ENCODE data around the gene EXOC3L2. TPM values are rescaled to one million over a fixed set of nuclear protein-coding genes. Genes with fewer than 3 reads are reported as not detected.

Gene EXOC3L2
- total RNA-seq, 4 donors from 2014 or later = 0.42 to 3.6 (median 2.5) TPM

GRCh38 chr19:45255611-45256157 lies 10.5 kb upstream of the EXOC3L2 start:
- 88% methylated on average over 8 of the region's 9 CpGs for WGBS

GRCh38 chr19:45254044-45254531 lies 8.9 kb upstream of the EXOC3L2 start:
- H3K4me1 ChIP-seq = peaks cover 24 to 55% (median 44%) of the 10 kb centered on the region in 4 donors
- H3K4me3 ChIP-seq = no peak overlapping the region
- H3K9me3 ChIP-seq = no peaks in the 10 kb centered on the region
- intact Hi-C loops (cut with DNase I) = loop anchor here (5.0 kb wide), 2 partner anchors 83 to 352 kb away; no protein-coding TSS in a partner anchor
- 72% methylated on average over 6 of the region's 11 CpGs for WGBS
- H3K27ac ChIP-seq (replicated peaks in 1 of 4) = no peak overlapping the region
- H3K27me3 ChIP-seq = no peaks in the 10 kb centered on the region
- peaks cover 0 to 9% (median 4%) of the 10 kb centered on the region in 4 donors for H3K36me3 ChIP-seq
- no peak for DNase-seq (ENCODE audit: extremely low spot score)
- TF ChIP-seq CTCF (IDR thresholded peaks at IDR 0.05) (peak in 1 of 3 experiments; percentile 9), POLR2A (IDR thresholded peaks at IDR 0.05; ENCODE audit: low read depth) (no peak)

More at GRCh38 chr19:45255611-45256157, 10.5 kb upstream of the EXOC3L2 start:
- no peak for TF ChIP-seq CTCF (IDR thresholded peaks at IDR 0.05)
- TF ChIP-seq EP300 (IDR thresholded peaks at IDR 0.05) = no peak
- no peak for TF ChIP-seq POLR2AphosphoS5 (IDR thresholded peaks at IDR 0.05)
- no peak for TF ChIP-seq POLR2A (IDR thresholded peaks at IDR 0.05; ENCODE audit: low read depth)
- Histone ChIP-seq H3K4me1 (peaks cover 18 to 47% (median 35%) of the 10 kb centered on the region in 4 donors), H3K27ac (replicated peaks in 1 of 4) (no peak overlapping the region), H3K9me3 (no peaks in the 10 kb centered on the region), H3K36me3 (peaks cover 1 to 14% (median 9%) of the 10 kb centered on the region in 4 donors), H3K4me3 (no peak overlapping the region), H3K27me3 (no peaks in the 10 kb centered on the region)
- DNase-seq (ENCODE audit: extremely low spot score) = no peak
- intact Hi-C loops (cut with DNase I) = no loop called here

GRCh38 chr19:45253396-45254027 lies 8.3 kb upstream of the EXOC3L2 start:
- intact Hi-C loops (cut with DNase I) = loop anchor here (5.0 kb wide), 2 partner anchors 84 to 351 kb away; no protein-coding TSS in a partner anchor
- H3K36me3 ChIP-seq = peaks cover 0 to 5% (median 0%) of the 10 kb centered on the region in 4 donors
- H3K27me3 ChIP-seq = no peaks in the 10 kb centered on the region
- no peak for DNase-seq (ENCODE audit: extremely low spot score)
- H3K4me1 ChIP-seq = peaks cover 27 to 59% (median 49%) of the 10 kb centered on the region in 4 donors
- no peaks in the 10 kb centered on the region for H3K9me3 ChIP-seq
- no peak overlapping the region for H3K4me3 ChIP-seq
- TF ChIP-seq CTCF (IDR thresholded peaks at IDR 0.05) = no peak
- TF ChIP-seq POLR2AphosphoS5 (IDR thresholded peaks at IDR 0.05) = no peak
- TF ChIP-seq POLR2A (IDR thresholded peaks at IDR 0.05; ENCODE audit: low read depth) = no peak
- H3K27ac ChIP-seq (replicated peaks in 1 of 4) = no peak overlapping the region
- 86% methylated on average over 8 of the region's 12 CpGs for WGBS

- H3K36me3 ChIP-seq = peaks cover 0 to 5% (median 0%) of the 10 kb centered on the region in 4 donors
- intact Hi-C loops (cut with DNase I) = loop anchor here (5.0 kb wide), 2 partner anchors 86 to 349 kb away; no protein-coding TSS in a partner anchor
- WGBS = 3% methylated on average over 26 of the region's 57 CpGs
- no peak for DNase-seq (ENCODE audit: extremely low spot score)
- H3K4me1 ChIP-seq = peaks cover 31 to 64% (median 54%) of the 10 kb centered on the region in 4 donors
- TF ChIP-seq EP300 (IDR thresholded peaks at IDR 0.05) (no peak), CTCF (IDR thresholded peaks at IDR 0.05) (no peak), POLR2AphosphoS5 (IDR thresholded peaks at IDR 0.05) (no peak), POLR2A (IDR thresholded peaks at IDR 0.05; ENCODE audit: low read depth) (no peak)
- peak overlapping the region; percentile 80 to 86 (median 83) for H3K27ac ChIP-seq (replicated peaks in 1 of 4)
- H3K9me3 ChIP-seq = no peaks in the 10 kb centered on the region
- H3K4me3 ChIP-seq = peak overlapping the region; percentile 94 to 99 (median 98)
- H3K27me3 ChIP-seq = no peaks in the 10 kb centered on the region
Observed at GRCh38 chr19:45251452-45252354, 6.5 kb upstream of the EXOC3L2 start.
